Stimulated activated CD8-positive, alpha-beta memory T cell treated with anti-CD3 and anti-CD28 coated beads, Interleukin-7, amount 100 ng/mL, for 48 hours (primary cell): Measurements from ENCODE around the gene ANKRD11.
A peak's percentile ranks its signal among the peaks of the same experiment; 100 is the strongest.

Experiments
- DNase-seq, 2 donors: peaks; one replicate each; pipeline ENCODE4 v3.0.0-alpha.2; 2020; ENCODE audit warnings: low read depth in 1 of 2; ENCODE audit errors: extremely low read depth in 1 of 2

The ANKRD11 gene

DNA sequence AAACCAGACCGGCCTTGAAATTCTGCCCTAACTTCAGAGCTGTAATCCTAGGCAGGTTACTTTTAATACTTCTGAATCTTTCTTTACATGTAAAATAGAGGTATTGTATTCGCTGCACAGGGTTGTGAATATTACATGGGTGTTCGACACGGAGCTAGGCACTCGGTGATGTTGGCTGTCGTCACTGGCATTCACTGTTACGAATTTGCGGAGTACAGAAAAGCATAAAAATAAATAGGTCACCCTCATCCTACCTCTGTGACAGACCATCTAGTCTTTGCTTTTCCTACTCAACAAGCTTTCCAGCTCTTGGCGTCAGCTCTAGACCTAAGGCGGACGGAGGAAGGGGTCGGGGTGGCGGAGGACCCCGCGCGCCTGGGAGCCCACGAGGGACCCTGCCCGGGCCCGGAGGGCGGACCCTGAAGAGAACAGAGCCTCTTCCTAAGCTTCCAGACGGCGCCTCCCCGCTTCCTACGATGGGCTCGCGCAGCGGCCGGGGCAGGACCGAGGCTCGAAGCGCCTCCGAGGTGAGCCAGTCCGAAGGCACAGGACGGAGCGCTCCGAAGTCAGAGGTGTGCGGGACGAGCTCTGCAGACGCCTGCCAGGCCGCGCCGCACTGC is 17.0 kb upstream of the ANKRD11 start:
- no peak for DNase-seq

DNA sequence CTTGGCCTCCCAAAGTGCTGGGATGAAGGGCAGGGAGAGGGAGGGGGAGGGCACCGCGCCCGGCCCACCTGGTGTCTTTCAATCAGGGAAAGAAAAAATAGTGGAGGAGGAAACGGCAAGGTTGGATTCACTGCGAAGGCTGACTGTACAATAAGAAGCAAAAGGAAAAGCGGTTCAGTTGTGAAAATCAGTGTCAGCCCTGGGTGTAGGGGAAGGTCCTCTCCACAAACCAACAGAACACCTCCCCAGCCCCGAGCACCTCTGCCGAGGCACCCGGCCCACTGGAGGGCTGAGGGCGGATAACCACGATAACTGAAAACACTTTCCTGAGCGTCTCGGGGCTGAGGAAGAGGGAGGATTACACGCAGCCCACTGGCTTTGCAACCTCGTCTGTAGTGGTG is 16.4 kb upstream of the ANKRD11 start:
- DNase-seq = no peak

DNA sequence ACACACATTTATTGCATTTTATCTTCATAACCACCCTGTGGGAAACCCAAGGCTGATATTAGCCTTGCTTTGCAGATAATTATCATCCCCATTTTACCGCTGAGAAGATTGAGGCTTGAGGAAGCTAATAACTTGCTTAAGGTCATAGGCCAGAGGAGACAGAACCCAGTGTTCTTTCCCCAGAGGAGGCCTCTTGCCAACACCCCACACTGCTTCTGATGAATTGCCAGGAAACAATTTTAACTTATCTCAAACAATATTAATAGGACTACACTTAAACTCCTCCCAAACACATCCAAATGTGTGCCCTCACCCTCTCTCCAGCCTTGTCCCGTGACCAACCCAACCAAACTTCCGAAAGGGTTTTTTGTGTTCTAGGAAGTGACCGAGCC is 15.7 kb upstream of the ANKRD11 start:
- no peak for DNase-seq

DNA sequence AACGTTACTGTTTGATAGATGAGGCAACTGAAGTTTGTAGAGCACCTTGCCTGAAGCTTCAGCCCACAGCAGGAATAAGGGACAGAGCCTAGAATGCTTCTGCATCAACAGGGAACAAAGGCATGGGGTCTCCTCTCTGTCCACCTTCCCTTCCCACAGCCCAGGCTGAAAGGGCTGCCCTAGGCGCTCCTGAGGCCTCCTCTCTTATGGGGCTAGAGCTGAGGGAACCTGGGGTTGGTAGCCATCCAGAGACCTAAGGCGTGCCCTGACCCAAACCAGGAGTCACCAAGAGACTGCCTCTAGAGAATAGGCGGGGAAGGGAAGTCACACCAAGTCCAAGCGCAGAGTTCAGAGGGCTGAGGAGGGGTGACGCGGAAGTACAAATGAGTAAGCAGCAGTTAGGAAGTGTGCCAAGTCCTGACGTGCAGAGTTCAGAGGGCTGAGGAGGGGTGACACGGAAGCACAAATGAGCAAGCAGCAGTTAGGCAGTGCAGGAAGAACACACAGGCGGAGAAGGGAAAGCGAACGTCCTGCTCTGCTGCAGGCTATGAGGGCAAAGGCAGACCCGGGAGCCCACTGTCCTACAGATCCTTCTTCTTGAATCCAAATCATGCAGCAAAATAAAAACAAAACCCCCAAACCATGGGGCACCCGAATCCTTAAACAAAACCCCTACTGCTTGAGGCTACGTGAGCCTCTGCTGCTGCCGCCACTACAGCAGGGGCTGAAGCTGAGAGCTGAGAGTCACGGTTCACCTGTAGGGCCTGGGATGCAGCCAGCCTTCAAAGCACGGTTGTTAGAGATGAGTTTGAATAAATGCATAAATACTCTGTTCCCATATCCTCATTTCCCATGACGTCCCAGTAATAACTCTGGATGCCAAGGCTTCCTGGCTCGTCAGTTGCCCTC is 15.1 kb upstream of the ANKRD11 start:
- peak; percentile 66 to 89 for DNase-seq

DNA sequence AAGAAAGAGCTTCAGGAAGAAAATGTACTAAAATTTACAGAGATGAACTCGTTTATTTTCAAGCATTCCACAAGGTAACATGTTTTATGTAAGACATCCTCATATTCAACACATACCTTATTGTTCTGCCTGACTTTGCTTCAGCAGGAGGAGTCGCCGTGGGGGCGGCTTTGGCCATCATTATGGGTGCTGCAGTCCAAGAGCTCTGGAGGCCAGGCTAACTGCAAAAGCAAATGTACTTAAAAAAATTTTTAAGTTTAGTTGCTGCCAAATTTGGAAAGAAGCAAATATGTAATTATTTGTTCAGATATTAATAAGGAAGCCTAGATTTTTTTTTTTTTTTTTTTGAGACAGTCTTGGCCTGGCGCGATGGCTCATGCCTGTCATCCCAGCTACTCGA is 13.7 kb upstream of the ANKRD11 start:
- DNase-seq = no peak

DNA sequence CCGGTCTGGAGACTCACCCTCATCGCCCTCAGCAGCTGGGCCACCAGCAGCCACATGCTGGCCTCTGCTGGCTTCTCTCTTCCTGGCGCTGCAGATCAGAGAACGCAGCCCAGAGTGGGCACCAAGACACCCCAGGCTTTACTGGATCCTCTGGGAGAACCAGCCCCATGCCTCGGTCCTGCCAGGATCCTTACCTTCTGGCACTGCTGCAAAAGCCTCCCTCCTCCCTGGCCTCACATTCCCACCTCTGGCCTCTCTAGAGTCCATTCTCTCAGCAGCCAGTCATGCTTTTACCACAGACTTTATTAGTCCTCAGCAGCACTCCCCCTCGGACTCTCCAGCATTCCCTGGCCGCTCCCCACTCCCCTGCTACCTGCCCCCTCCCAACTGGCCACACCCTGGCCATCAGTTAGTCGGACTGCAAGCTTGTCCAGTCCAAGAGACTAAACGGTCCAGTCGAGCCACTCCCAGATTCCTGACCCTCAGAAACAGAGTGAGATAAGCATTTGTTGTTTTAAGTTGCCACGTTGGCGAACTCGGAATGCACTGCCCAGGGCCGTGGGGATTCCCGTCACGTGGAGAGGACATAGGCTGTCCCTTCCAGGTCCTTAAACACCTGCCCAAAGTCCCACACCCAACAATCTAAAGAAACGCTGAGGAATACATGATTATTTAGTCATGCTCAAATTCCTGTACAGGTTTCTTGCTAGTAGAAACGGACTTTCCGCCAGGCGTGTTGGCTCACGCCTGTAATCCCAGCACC is 11.9 kb upstream of the ANKRD11 start:
- no peak for DNase-seq

DNA sequence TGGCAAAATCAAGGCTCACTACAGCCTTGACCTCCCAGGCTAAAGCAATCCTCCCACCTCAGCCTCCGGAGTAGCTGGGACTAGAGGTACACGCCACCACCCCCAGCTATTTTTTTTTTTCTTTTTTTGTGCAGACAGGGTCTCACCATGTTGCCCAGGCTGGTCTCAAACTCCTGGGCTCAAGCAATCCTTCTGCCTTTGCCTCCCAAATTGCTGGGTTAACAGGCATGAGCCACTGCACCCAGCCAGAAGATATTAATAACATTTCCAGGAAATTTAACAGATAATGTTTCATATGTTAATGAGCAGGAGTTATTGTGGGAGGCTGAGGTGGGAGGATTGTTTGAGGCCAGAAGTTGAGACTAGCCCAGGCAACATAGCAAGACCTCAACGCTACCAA is 9.4 kb upstream of the ANKRD11 start:
- DNase-seq = no peak

DNA sequence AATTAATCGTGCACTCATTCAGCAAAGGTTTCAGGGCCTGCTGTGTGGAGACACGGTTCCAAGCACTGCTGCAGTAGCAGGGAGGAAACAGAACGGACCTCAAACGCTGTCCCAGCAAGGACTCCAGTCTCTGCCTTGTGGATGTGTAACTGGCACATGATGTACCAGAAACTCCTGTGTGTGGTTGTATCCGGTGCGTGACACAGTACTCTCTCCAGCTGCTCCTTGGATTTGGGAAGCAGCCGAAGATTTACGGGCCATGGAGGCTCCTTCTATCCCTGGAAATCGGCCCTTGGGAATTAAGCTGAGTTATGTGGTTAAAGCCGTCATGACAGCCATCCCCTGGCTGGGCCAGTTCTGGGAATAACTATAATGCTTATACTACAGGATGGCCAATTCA is 8.5 kb upstream of the ANKRD11 start:
- DNase-seq = no peak

DNA sequence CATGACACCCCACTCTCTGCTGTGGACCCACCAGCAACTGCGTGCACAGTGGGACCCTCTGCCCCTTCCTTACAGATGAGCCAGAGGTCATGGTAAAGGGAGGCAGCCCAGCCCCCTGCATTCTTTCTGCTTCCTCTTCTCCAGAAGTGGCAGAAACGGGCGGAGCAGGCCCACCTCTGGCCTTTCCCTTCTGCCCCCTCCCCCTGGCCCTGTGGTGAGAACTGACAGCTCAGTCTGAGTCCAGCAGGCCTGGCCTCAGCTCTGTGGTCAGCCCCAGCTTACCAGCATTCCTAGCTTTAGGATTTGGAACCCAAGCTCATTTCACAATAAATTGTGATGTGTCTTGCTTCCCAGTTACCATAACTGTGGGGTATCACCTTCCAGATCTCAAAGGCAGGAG is 4.8 kb upstream of the ANKRD11 start:
- DNase-seq = no peak

DNA sequence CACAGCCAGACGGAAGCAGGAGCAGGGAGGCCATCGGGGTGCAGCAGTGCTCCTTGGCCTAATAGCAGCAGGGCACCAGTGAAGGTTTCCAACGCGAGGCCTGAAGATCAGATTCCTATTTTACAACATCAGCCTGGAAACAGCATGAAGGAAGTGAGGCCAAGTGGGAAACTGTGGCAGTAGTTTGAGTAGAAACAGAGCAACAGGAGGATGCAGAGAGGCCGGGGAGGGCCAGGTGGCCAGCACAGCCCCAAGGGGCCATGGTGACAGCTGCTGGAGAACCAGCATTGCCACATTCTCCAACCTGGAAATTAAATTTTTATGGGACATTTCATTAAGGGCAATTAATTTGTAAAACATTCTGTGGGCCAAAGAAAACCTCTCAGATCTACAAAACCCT is 3.4 kb upstream of the ANKRD11 start:
- no peak for DNase-seq

DNA sequence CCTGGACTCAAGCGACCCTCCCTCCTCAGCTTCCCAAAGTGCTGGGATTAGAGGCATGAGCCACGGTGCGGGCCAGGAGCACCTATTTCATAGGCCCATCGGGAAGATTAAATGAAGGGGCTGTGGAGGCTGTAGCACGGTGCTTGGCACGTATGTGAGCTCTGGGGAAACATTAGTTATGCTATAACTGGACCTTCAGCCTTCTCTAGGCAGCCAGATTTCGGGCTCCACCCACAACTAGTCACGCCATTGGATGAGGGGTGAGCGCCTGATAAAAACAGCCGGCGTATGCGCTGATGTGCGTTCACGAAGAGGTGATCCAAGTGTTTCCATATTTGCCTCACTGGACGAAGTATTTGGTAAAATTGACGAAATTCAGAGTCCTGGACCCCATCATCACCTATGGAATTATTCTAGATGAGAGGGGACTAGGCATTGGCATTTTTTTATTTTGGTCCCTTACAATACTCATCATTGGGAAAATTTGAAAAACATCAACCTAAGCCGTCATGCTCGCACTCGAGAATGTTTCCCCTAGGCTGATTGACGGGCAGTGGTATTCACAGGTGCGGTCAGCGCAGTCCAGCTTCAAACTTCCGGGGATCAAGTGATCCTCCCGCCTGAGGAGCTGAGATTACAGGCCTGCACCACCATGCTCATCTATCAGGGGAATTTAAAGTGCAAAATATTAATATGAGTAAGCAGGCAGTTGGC is 1.8 kb upstream of the ANKRD11 start:
- no peak for DNase-seq

DNA sequence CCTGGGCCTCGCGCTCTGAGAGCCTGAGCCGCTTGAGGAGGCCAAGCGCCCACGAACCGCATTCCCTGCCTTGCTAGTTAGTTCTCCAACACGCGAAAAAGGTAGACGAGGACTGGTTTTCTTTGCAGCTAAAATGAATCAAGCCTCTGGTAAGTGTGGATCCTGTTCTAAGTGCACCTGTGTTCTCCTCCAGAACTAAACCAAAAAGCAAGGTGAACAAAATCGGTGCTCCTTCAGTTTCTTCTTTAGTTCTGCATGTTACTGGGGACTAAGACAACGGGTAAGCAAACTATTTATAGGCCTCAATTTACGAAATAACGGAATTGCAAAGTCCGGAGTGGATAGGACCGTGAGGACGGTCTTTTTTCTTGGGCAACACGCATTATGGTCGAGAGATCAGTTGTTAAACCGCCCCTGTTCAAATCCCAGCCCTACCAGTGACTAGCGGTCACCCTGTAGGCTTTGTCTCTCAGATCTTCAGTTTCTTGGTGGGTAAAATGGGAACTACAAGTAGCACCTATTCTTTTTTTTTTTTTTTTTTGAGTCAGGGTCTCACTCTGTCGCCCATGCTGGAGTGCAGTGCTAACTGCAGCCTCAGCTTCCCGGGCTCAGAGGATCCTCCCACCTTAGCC is 993 bp upstream of the ANKRD11 start:
- DNase-seq = no peak

DNA sequence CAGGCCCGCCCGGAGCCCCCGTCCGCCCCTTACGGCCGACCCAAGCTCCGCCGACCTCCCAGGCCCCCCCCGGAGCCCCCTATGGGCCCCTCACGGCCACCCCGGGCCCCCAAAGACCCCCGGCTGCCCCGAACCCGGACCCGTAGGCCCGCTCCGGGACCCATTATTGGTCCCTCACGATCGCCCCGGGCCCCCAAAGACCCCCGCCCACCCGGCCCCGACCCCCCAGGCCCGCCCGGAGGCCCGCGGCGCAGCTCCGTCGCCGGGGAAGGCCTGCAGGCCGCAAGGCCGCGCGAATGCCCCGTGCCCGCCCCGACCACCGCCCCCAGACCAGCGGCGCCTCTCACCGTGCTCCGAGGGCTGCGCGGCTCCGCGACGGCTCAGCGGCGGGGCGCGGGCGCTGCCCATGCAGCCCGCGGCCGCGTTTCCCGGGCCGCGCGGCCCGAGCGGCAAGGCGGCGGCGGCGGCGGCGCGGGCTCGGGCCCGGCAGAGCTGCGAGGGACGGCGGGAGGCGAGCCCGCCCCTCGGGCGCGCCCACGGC is 393 bp downstream of the ANKRD11 start:
- DNase-seq = no peak

DNA sequence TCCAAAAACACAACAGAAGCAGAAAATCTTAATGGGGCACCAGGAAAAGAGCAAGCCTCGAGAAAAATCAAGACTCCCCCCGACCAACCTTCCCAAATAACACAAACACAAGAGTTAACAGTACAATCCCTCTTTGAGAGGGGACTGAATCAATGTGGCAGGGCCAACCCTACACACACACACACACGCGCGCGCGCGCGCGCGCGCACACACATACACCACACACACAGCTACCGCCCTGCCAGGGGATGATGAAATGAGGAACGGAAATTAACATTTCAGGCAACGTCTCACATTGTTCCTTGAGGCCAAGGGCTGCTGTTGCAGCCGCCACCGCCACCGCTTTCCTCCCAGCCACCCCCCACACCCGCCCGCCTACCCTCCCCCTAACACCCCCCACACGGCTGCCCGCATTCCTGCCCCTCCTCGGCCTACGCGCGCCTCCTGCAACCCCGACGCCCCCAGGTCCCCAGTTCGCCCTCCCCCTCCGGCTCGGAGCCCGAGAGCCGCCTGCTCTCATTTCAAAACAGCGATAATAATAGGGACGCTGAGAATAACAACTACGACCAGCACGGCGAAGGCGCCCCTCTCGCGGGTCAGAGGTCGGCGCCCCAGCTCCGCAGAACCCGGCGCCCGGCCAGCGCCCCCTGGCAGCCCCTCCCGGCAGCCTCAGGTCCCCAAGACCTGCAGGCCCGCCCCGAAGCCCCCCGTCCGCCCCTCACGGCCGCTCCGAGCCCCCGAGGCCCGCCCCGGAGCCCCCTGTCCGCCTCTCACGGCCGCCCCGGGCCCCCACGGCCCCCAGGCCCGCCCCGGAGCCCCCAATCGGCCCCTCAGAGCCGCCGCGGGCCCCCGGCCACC is 1.1 kb downstream of the ANKRD11 start:
- peak; percentile 64 to 69 for DNase-seq

DNA sequence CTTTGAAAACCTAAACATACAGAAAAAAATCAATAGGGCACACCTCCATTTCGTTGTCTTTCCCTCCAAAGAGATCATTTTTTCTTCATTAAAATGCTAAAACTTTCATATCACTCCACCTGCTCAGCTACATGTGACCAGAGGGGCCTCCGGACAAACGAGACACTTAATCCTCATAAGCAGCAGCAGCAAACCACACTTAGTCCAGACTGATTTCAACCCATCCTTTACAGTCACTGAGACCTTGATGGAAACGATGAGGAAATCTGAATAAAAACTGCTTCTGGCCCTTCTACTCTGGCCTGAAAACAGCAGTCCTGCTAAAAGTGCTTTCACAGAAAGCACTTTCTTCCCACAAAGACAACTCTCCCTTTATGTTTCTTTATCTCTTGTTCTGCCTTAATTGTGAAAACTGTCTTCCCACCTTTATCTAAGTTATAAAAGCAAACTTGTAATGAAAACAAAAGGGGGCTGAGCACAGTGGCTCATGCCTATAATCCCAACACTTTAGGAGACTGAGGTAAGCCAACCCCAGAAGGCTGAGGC is 4.6 kb downstream of the ANKRD11 start:
- no peak for DNase-seq

DNA sequence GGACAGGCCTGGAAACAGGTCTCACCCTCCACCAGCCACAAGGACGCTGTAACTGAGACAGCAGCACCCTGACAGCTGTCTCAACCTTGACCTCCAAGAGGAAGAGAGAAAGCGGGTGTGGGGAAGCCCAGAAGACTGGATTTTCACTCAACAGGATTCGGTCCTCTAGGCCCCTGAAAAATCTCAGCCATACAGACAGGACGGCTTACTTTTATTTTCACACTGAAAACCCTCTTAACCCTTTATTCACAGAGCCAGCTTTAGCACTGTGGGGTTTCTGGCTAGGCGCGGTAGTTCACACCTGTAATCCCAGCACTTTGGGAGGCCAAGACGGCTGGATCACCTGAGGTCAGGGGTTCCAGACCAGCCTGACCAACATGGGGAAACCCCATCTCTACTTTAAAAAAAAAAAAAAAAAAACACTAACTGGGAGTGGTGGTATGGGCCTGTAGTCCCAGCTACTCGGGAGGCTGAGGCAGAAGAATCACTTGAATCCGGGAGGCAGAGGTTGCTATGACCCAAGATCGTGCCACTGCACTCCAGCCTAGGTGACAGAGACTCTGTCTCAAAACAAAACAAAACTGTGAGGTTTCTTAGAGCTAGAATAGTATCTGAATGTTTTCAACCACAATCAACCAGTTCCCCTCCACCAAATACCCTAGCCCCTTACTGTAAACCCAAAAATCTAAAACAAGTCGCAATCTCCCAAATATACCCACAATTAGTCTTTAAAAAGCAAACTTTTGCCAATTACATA is 5.3 kb downstream of the ANKRD11 start:
- no peak for DNase-seq

DNA sequence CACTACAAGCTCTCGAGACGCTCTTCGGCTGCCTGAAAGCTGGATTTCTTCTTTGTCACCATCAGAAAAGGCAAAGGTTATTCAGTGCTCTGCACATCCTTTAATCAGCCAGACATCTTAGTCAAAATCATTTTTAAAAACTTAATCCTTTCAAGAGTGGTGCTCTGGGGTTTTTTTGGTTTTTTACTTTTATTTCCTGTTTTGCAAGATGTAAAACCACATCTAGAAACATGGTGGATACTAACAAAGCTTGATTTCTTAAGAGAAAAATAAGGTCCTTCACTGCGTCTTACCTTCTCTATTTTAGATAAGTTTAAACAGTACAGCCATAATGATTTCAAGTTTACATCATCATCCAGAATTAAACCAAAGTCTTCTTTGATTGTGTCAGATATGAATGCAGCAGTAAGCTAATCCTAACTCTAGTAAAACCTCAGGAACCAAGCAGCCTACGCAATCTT is 6.3 kb downstream of the ANKRD11 start:
- DNase-seq = no peak

DNA sequence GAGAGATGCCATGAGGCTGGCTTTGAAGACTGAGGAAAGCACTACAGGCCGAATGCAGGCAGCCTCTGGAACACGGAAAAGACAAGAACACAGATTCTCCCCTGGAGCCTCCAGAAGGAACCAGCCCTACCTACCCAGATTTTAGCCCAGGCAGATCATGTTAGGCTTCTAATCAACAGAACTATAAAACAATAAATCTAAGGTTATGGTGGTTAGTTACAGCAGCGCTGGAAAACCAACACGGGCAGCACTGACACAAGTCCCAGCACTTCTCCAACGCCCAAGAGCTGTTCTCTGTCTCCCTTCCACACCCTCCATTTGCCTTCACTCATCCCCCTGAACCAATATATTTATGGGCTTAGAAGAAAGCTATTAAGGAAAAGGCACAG is 7.5 kb downstream of the ANKRD11 start:
- DNase-seq = no peak
